GM23338 (cell line): ENCODE measurements around the gene OR4M1. TPM values are rescaled to one million over a fixed set of nuclear protein-coding genes. Genes with fewer than 3 reads are reported as not detected.
"Not testable (repeated sequence)": the region's sequence is repeated elsewhere in the genome, so short reads cannot be mapped to it uniquely, and the experiment has no call there.

Experiments
- ATAC-seq: fragments of 200-7000 bp; cut with Tn5 transposase; 3 replicates; pipeline ENCODE4 v1.9.1; 2020
- DNase-seq: peaks from one replicate; pipeline ENCODE4 v3.0.0-alpha.2; 2015; ENCODE audit warnings: low spot score
- H2AFZ ChIP-seq: fragments of 200-600 bp; sonication (generic); 2 replicates; pipeline ENCODE4 v1.8.0; 2016; ENCODE audit warnings: antibody characterized with exemption, mild to moderate bottlenecking, moderate library complexity
- H3F3A ChIP-seq: fragments of 200-600 bp; sonication (generic); replicated peaks from 2 replicates; pipeline ENCODE4 v1.8.0; 2017; ENCODE audit warnings: antibody characterized with exemption, mixed run types, low read depth
- H3K27ac ChIP-seq: fragments of 200-600 bp; sonication (generic); 2 replicates; pipeline ENCODE4 v1.6.1; 2016; ENCODE audit warnings: low read depth
- H3K27me3 ChIP-seq: fragments of 200-600 bp; sonication (generic); 2 replicates; pipeline ENCODE4 v1.8.0; 2016; ENCODE audit warnings: mild to moderate bottlenecking, mixed run types, moderate library complexity; ENCODE audit not compliant: insufficient read depth
- H3K36me3 ChIP-seq: fragments of 200-600 bp; sonication (generic); 2 replicates; pipeline ENCODE4 v1.8.0; 2016; ENCODE audit warnings: mild to moderate bottlenecking; ENCODE audit not compliant: insufficient read depth
- H3K4me1 ChIP-seq: fragments of 200-600 bp; sonication (generic); 2 replicates; pipeline ENCODE4 v1.8.0; 2016; ENCODE audit warnings: mild to moderate bottlenecking, moderate library complexity; ENCODE audit not compliant: insufficient read depth
- H3K4me2 ChIP-seq: fragments of 200-600 bp; sonication (generic); 2 replicates; pipeline ENCODE4 v1.7.1; 2017; ENCODE audit warnings: mixed run types
- H3K4me3 ChIP-seq: fragments of 200-600 bp; sonication (generic); 2 replicates; pipeline ENCODE4 v1.6.1; 2016; ENCODE audit warnings: mixed run types
- H3K79me2 ChIP-seq: fragments of 200-600 bp; sonication (generic); replicated peaks from 2 replicates; pipeline ENCODE4 v1.8.0; 2017; ENCODE audit warnings: mild to moderate bottlenecking; ENCODE audit not compliant: insufficient read depth
- H3K9me2 ChIP-seq: fragments of 200-600 bp; sonication (generic); 2 replicates; pipeline ENCODE4 v1.8.0; 2017; ENCODE audit not compliant: insufficient read depth
- H4K20me1 ChIP-seq: fragments of 200-600 bp; sonication (generic); replicated peaks from 2 replicates; pipeline ENCODE4 v1.8.0; 2017; ENCODE audit warnings: mild to moderate bottlenecking; ENCODE audit not compliant: insufficient read depth
- H3K27ac Mint-ChIP-seq: 2 replicates; pipeline ENCODE4 v1.8.0; 2020; ENCODE audit warnings: inconsistent platforms, mild to moderate bottlenecking, moderate library complexity, mixed read lengths
- H3K27me3 Mint-ChIP-seq: 3 replicates; pipeline ENCODE4 v1.8.0; 2022; ENCODE audit warnings: low read depth, mild to moderate bottlenecking, moderate library complexity, mixed read lengths, inconsistent platforms; ENCODE audit not compliant: insufficient read depth, poor library complexity
- H3K36me3 Mint-ChIP-seq: 3 replicates; pipeline ENCODE4 v1.8.0; 2021; ENCODE audit warnings: low read depth, mild to moderate bottlenecking, inconsistent platforms, moderate library complexity, mixed read lengths
- H3K4me1 Mint-ChIP-seq: 3 replicates; pipeline ENCODE4 v1.8.0; 2020; ENCODE audit warnings: mild to moderate bottlenecking, inconsistent platforms, mixed read lengths
- H3K4me3 Mint-ChIP-seq: 3 replicates; pipeline ENCODE4 v1.8.0; 2021; ENCODE audit warnings: moderate library complexity, mild to moderate bottlenecking, inconsistent platforms, mixed read lengths
- H3K9me3 Mint-ChIP-seq: 3 replicates; pipeline ENCODE4 v1.8.0; 2020; ENCODE audit warnings: moderate library complexity, mild to moderate bottlenecking, inconsistent platforms, mixed read lengths
- CREB1 ChIP-seq: fragments of 250-450 bp; sonication (Bioruptor Pico); IDR thresholded peaks from 2 replicates; pipeline ENCODE4 v1.5.0; 2020; ENCODE audit warnings: low read depth, mild to moderate bottlenecking, moderate library complexity
- EZH2phosphoT487 ChIP-seq: fragments of 200-600 bp; sonication (generic); IDR thresholded peaks from one replicate; pipeline ENCODE4 v1.8.1; 2018; ENCODE audit warnings: antibody characterized with exemption; ENCODE audit not compliant: unreplicated experiment
- NANOG ChIP-seq: IDR thresholded peaks from 2 replicates; pipeline ENCODE4 v1.6.1; 2016; ENCODE audit warnings: antibody characterized with exemption, borderline replicate concordance
- STAT1 ChIP-seq: IDR thresholded peaks from one replicate; pipeline ENCODE4 v1.6.1; 2016; ENCODE audit warnings: antibody characterized with exemption; ENCODE audit not compliant: unreplicated experiment
- ZNF331 ChIP-seq: fragments of 250-450 bp; sonication (Bioruptor Pico); IDR thresholded peaks from 2 replicates; pipeline ENCODE4 v1.5.0; 2020; ENCODE audit warnings: low read depth, mild to moderate bottlenecking, moderate library complexity
- polyA plus RNA-seq: library from polyadenylated mRNA; unstranded; fragments of >200 nt; fragmentation: Nextera tagmentation; extraction: Ambion mirVana; gene quantifications from 2 replicates; pipeline ENCODE4 v1.2.1, GENCODE V29; 2016
- total RNA-seq: library from RNA; depleted of rRNA; stranded (reverse); fragments of >200 nt; shearing (Covaris generic); gene quantifications from 2 replicates; pipeline ENCODE4 v1.2.3, GENCODE V29; 2014
- TF ChIP-seq, protein P1 (sequence below): IDR thresholded peaks from 2 replicates; pipeline ENCODE4 v1.6.1; 2016; ENCODE audit warnings: antibody characterized with exemption

OR4M1 gene
- total and polyA plus RNA-seq, 2 experiments from 2014 or later, result not detected

DNA sequence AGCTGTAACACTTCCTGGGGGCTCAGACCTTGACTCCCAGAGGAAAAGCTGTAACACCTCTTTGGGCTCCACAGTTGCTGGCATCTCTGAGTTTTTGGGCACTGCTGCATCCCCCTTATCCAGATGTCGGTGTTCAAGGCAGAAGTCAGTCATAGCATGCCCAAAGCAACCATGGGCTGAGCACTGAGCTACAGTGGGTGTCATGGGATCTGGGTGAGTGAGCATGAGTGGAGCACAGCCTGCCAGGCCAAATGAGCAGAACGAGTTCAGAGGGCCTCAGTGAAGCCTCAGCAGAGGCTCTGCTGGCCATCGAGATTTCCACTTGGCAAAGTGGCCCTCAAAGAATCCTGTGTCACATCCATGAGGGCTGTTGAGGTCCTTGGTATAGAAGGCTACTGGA, 1.8 kb upstream of the OR4M1 start:
- not testable (repeated sequence) for H3K4me3 Mint-ChIP-seq, H4K20me1 ChIP-seq, H3K4me3 ChIP-seq, H2AFZ ChIP-seq, ATAC-seq, H3K27ac Mint-ChIP-seq, DNase-seq, H3K9me2 ChIP-seq, H3K4me1 Mint-ChIP-seq, H3K27ac ChIP-seq, H3K4me1 ChIP-seq, H3K4me2 ChIP-seq, H3F3A ChIP-seq, H3K27me3 ChIP-seq, H3K27me3 Mint-ChIP-seq, H3K79me2 ChIP-seq
- H3K9me3 Mint-ChIP-seq, result peaks cover 31% of the 10 kb centered on the region; the same call in 2 of the 3 replicates
- H3K36me3 Mint-ChIP-seq, result peaks cover 50% of the 10 kb centered on the region
- peaks cover 24% of the 10 kb centered on the region for H3K36me3 ChIP-seq

DNA sequence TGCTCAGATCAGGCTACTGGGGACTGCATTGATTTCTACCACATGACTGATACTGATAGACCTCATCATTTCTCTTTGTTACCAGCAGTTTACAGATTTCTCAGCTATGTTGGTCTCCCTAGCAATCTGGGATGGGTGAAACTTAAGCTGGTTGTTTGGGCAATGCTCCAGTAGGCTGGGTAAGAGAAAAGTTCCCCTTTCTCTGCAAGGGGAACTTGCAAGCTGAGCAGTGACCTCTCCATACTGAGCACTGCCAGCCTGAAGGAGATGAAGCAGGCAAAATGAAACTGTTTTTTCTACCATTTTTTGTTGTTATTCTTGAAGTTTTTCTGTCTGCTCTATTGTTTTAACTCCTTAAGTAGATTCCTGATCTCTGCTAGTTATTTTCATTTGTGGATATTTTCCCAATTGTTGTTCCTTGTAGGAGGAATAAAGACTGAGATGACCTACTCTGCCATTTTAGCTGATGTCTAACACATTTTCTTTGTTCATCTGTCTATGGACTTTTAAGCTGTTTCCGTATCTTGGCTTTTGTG, 1.3 kb upstream of the OR4M1 start:
- Histone ChIP-seq H3K4me3 (no peak overlapping the region; the same call in 1 of the 2 replicates), H2AFZ (no peak overlapping the region), H3K36me3 (peaks cover 25% of the 10 kb centered on the region), H3K4me1 (no peaks in the 10 kb centered on the region), H3K27ac (no peak overlapping the region), H3K9me2 (no peaks in the 10 kb centered on the region), H3K4me2 (no peak overlapping the region), H3K27me3 (no peaks in the 10 kb centered on the region), H3F3A (no peaks in the 10 kb centered on the region), H3K79me2 (no peaks in the 10 kb centered on the region), H4K20me1 (no peaks in the 10 kb centered on the region)
- no peak overlapping the region for H3K4me3 Mint-ChIP-seq
- DNase-seq, result no peak
- TF ChIP-seq CREB1 (CRISPR knock-in tag) (no peak), NANOG (no peak), STAT1 (no peak), ZNF331 (CRISPR knock-in tag) (no peak)
- H3K36me3 Mint-ChIP-seq, result peaks cover 47% of the 10 kb centered on the region
- no peaks in the 10 kb centered on the region for H3K4me1 Mint-ChIP-seq
- no peak overlapping the region for H3K27ac Mint-ChIP-seq
- H3K9me3 Mint-ChIP-seq, result peaks cover 36% of the 10 kb centered on the region; the same call in 2 of the 3 replicates
- peaks cover 6% of the 10 kb centered on the region for H3K27me3 Mint-ChIP-seq
- ATAC-seq, result no peak

DNA sequence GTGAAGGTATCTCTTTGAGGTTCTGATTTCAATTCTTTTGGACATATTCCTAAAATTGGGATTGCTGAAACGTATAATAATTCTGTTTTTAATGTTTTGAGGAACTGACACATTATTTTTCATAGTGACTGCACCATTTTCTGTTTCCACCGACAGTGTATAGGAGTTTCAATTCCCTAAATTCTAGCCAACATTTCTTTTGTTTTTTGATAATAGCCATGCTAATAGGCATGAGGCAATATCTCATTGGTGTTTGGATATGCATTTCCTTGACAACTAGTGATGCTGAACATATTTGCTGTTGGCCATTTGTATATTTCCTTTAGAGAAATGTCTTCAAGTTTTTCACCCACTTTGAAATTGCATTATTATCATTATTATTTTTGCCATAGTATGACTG, 850 bp upstream of the OR4M1 start:
- H3K27me3 ChIP-seq, H3K4me1 ChIP-seq, H3K4me1 Mint-ChIP-seq, DNase-seq, H3K79me2 ChIP-seq, H3K27ac ChIP-seq, H3F3A ChIP-seq, H3K4me2 ChIP-seq, H3K9me2 ChIP-seq, H3K27me3 Mint-ChIP-seq, ATAC-seq, H3K27ac Mint-ChIP-seq, H2AFZ ChIP-seq, H3K4me3 Mint-ChIP-seq, H4K20me1 ChIP-seq, H3K4me3 ChIP-seq: not testable (repeated sequence)
- Mint-ChIP-seq H3K36me3 (peaks cover 48% of the 10 kb centered on the region), H3K9me3 (peaks cover 41% of the 10 kb centered on the region; the same call in 2 of the 3 replicates)
- H3K36me3 ChIP-seq, result peaks cover 25% of the 10 kb centered on the region

DNA sequence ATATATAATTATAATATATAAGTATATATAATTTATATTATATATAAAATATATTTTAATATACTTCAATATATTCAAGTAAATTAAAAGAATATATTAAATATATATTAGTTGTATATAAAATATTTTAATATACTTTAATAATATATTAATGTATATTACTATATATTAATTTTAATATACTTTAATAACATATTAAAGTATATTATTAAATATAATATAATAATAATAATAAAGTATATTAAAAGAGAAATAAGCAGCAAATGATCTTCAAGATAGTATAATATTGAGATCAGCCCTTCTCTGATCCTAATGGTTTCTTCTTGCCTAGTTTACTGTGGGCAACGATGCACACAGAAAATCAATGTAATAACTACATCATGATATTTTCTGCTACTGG, 2.3 kb downstream of the OR4M1 start:
- DNase-seq, result no peak
- no peak overlapping the region for H3K4me2 ChIP-seq
- H3K27ac Mint-ChIP-seq, result no peak overlapping the region
- H3K27me3 ChIP-seq, result 0 out of 2 replicates have a peak, but pooled peaks cover 3% of the 10 kb centered on the region
- no peak overlapping the region for H3K27ac ChIP-seq
- H3K9me3 Mint-ChIP-seq, result peaks cover 71% of the 10 kb centered on the region; the same call in 2 of the 3 replicates
- H3F3A ChIP-seq, result no peaks in the 10 kb centered on the region
- TF ChIP-seq EZH2phosphoT487, result no peak
- no peak for TF ChIP-seq STAT1
- TF ChIP-seq NANOG, result no peak
- TF ChIP-seq, protein P1, sequence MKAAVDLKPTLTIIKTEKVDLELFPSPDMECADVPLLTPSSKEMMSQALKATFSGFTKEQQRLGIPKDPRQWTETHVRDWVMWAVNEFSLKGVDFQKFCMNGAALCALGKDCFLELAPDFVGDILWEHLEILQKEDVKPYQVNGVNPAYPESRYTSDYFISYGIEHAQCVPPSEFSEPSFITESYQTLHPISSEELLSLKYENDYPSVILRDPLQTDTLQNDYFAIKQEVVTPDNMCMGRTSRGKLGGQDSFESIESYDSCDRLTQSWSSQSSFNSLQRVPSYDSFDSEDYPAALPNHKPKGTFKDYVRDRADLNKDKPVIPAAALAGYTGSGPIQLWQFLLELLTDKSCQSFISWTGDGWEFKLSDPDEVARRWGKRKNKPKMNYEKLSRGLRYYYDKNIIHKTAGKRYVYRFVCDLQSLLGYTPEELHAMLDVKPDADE, result no peak
- no peaks in the 10 kb centered on the region for H3K79me2 ChIP-seq
- no peaks in the 10 kb centered on the region for H3K4me1 Mint-ChIP-seq
- H2AFZ ChIP-seq, result no peak overlapping the region
- peaks cover 28% of the 10 kb centered on the region for H3K36me3 ChIP-seq
- H3K4me1 ChIP-seq, result no peaks in the 10 kb centered on the region
- H3K36me3 Mint-ChIP-seq, result peaks cover 48% of the 10 kb centered on the region
- peaks cover 6% of the 10 kb centered on the region for H3K27me3 Mint-ChIP-seq
- no peak overlapping the region for H3K4me3 ChIP-seq
- ATAC-seq, result no peak
- no peak overlapping the region for H3K4me3 Mint-ChIP-seq
- no peaks in the 10 kb centered on the region for H4K20me1 ChIP-seq
- no peaks in the 10 kb centered on the region for H3K9me2 ChIP-seq

DNA sequence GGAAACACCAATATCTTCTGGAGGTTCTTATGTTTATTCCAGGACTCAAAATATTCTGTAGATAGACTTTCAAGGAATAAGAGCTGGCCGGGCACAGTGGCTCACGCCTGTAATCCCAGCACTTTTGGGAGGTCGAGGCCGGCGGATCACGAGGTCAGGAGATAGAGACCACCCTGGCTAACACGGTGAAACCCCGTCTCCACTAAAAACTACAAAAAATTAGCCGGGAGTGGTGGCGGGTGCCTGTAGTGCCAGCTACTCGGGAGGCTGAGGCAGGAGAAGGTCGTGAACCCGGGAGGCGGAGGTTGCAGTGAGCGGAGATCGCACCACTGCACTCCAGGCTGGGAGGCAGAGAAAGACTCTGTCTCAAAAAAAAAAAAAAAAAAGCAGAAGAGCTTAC, 12.5 kb downstream of the OR4M1 start:
- not testable (repeated sequence) for H3F3A ChIP-seq, H3K9me2 ChIP-seq, H3K4me1 ChIP-seq, H3K27me3 Mint-ChIP-seq, H3K4me3 Mint-ChIP-seq, ATAC-seq, H2AFZ ChIP-seq, H3K4me1 Mint-ChIP-seq, H3K27me3 ChIP-seq, H3K27ac ChIP-seq, H3K79me2 ChIP-seq, H3K27ac Mint-ChIP-seq, H3K4me2 ChIP-seq, H4K20me1 ChIP-seq
- Histone ChIP-seq H3K4me3 (peak overlapping the region; percentile 22; the same call in 1 of the 2 replicates), H3K36me3 (peaks cover 13% of the 10 kb centered on the region)
- peak; percentile 5 for DNase-seq
- peaks cover 14% of the 10 kb centered on the region; the same call in 2 of the 3 replicates for H3K9me3 Mint-ChIP-seq
- H3K36me3 Mint-ChIP-seq, result peaks cover 17% of the 10 kb centered on the region
